NCI-H187 (cell line): ENCODE data around the gene CRLF2.
"Not testable (repeated sequence)": the region's sequence is repeated elsewhere in the genome, so short reads cannot be mapped to it uniquely, and the experiment has no call there.

ENCODE experiments used
- DNase-seq, 2 experiments: peaks; one replicate each; lab custom pipeline; 2025; lab: John Stamatoyannopoulos, UW

CRLF2 gene

DNA sequence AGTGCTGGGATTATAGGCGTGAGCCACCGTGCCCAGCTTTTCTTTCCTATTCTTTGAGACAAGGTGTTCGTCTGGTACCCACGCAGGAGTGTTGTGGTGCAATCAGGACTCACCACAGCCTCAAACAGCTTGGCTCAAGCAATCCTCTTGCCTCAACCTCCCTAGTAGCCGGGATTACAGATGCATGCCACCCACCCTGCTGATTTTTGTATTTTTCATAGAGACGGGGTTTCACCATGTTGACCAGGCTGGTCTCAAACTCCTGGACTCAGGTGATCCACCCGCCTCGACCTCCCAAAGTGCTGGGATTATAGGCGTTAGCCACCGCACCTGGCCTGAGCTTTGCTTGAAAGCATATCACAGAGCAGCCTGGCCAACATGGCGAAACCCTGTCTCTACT is 1.5 kb upstream of the CRLF2 start:
- DNase-seq = no peak

DNA sequence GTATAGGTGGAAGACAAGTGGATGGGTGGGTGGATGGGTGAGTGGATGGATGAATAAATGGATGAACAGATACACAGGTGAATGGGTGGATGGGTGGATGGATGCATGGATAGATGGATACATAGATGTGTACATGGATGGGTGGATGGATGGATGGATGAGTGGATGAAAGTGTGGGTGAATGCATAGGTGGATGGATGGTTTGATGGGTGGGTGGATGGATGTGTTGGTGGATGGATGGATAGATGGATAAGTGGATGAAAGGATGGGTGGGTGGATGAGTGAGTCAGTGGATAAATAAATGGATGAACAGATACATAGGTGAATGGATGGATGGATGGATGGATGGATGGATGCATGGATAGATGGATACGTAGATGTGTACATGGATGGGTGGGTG is 1.6 kb downstream of the CRLF2 start:
- DNase-seq = no peak

DNA sequence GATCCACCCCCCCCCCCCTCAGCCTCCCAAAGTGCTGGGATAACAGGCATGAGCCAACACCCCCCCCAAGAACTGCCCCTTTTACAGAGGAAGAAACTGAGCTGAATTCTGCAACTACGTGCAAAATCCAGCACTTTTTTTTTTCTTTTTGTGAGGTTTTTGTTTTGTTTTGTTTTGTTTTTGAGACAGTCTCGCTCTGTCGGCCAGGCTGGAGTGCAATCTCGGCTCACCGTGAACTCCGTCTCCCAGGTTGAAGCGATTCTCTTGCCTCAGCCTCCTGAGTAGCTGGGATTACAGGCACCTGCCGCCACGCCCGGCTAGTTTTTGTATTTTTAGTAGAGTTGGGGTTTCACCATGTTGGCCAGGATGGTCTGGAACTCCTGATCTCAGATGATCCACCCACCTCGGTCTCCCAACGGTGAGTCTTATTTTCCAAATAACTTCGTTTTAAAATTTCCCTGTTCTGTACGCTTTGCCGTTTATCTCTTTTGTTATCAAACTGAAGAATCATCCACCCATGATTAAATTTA is 4.9 kb downstream of the CRLF2 start:
- no peak for DNase-seq

DNA sequence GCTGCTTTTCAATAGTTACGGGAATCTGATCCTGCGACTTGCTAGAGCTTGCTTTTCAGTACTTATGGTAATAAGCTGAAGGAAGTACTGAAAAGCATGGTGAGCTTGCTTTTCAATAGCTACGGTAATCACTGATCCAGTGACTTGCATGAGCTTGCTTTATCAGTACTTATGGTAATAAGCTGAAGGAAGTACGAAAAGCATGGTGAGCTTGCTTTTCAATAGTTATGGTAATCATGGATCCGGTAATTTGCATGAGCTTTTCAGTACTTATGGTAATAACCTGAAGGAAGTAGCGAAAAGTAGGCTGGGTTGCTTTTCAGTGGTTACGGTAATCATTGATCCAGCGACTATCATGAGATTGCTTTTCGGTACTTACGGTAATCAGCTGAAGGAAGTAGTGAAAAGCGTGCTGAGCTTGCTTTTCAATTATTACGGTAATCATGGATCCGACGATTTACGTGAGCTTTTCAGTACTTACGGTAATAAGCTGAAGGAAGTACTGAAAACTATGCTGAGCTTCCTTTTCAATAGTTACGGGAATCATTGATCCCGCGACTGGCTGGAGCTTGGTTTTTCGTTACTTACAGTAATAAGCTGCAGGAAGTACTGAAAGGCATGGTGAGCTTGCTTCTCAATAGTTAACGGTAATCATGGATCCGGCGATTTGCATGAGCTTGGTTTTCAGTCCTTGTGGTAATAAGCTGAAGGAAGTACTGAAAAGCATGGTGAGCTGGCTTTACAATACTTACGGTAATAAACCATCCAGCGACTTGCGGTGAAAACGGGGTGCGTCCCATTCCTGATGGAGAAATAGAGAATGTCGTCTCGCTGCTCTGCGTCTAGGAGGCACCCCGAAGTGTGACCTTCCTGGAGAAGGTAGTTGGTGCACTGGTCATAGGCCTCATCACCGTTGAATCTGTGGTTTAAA is 6.5 kb downstream of the CRLF2 start:
- no peak for DNase-seq

DNA sequence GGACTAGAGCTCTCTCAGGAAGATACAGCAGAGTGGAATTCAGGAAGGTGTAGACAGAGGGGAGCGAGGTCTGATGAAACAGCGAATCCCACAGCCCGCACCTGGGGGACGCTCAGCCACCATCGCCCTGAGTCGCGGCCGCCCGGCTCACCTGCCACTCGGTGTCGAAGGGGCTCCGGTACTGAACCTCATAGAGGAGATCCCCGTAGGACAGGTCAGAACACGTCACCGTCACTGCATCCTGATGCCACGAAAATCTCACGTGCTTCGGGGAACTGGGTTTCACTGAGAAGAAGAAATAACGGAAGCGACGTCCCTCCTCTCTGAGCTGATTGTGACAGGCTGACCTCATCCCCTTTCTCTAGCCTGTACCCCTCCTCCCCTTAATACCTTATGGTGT is 10.2 kb downstream of the CRLF2 start:
- DNase-seq = no peak

DNA sequence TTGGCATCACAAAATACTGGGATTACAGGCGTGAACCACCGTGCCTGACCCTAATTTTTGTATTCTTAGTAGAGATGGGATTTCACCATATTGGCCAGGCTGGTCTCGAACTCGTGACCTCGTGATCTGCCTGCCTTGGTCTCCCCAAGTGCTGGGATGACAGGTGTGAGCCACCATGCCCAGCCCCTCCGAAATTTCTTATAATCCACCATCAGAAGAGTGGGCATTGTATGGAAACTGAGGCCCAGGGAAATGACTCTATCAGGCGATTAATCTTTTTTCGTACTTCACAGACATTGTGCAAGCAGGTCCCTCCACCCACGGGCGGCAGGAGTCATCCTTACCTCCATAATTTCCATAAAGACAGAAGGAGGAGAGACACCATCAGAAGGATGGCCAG is 16.0 kb downstream of the CRLF2 start:
- DNase-seq = no peak

DNA sequence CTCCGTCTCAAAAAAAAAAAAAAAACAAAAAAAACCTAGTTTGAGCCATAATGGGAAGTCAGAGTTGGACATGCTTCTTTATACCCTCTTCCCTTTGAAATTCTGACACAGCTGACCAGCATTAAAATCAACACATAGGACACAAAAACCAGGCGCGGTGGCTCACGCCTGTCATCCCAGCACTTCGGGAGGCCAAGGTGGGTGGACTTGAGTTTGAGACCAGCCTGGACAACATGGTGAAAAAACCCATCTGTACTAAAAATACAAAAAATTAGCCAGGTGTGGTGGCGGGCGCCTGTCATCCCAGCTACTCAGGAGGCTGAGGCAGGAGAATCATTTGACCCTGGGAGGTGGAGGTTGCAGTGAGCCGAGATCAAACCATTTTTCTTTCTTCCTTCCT is 20.3 kb downstream of the CRLF2 start:
- DNase-seq = not testable (repeated sequence)

DNA sequence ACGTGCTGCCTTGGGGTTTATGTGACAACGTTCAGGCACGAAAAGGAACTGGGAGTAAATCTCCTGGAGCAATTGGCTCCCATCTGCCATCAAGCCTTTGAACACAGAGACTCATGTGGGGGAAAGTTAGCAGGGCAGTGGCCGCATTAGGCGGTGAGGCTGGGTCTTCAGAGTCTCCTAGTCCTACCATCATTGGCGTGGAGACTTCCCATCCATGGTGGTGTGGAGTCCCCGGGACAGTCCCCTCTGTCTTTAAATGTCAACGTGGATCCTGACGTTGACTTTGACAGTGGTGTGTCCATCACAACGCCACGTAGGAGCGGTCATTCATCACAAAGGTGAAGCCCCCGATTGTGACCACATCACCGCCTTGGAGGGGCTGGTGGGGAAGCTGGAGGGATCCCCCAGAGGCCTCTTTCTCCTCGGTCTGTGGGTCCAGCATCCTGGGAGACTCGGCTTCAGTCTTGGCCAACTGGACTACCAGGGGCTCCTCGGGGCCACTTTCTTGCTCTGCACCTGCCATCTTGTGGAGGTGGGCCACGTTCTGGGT is 21.8 kb downstream of the CRLF2 start:
- DNase-seq = no peak

DNA sequence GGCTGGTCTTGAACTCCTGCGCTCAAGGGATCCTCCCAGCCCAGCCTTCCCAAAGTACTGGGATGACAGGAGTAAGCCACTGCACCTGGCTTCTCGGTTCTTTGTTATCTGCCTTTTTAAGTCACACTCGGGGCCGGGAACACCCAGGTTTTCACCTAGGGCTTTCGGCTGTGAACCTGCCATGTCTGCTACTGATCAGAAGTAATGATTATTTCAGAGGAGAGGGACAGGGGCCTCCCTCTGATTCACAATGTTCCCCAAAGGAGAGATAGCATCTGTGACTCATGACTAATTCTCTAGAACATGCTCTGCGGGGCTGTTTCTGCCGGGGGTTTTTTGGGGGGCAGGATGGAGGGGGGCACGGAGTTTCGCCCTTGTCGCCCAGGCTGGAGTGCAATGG is 26.9 kb downstream of the CRLF2 start:
- DNase-seq = no peak

DNA sequence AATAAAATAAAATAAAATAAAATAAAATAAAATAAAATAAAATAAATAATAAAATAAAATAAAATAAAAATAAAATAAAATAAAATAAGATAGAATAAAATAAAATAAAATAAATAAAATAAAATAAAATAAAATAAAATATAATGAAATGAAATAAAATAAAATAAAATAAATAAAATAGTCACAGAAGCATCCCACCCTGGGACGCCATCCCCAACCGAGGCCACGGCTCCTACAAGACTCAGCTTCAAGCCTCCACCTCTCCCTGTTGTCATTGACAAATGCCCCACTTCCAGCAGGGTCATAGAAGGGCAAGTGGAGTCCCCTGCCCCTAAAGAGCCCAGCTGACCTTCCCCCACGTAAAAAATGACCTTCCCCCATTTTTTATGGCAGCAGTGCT is 30.2 kb downstream of the CRLF2 start:
- DNase-seq = no peak

DNA sequence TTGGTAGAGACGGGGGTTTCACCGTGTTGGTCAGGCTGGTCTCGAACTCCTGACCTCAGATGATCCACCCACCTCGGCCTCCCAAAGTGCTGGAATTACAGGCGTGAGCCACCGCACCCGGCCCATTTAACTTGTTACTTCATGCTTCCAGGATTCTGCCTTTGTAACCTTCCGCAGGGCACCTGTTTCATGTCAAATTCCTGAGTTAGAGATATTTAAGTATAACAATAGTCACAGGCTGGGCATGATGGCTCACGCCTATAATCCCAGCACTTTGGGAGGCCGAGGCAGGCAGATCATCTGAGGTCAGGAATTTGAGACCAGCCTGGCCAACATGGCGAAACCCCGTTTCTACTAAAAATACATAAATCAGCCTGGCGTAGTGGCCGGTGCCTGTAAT is 30.8 kb downstream of the CRLF2 start:
- DNase-seq = not testable (repeated sequence)

DNA sequence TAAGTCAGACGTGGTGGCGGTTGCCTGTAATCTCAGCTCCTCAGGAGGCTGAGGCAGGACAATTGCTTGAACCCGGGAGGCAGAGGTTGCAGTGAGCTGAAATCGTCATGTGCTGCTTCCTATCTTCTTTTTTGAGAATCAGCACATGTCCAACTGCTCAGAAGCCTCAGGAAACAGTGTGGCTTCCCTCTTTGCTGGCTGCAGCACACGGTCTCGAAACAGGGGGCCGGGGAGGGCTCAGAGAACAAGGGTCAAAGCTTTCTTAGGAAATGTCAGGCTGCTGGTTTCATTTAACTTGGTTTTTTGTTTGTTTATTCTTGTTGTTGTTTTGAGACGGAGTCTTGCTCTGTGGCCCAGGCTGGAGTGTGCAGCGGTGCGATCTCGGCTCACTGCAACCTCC is 31.3 kb downstream of the CRLF2 start:
- DNase-seq = no peak

DNA sequence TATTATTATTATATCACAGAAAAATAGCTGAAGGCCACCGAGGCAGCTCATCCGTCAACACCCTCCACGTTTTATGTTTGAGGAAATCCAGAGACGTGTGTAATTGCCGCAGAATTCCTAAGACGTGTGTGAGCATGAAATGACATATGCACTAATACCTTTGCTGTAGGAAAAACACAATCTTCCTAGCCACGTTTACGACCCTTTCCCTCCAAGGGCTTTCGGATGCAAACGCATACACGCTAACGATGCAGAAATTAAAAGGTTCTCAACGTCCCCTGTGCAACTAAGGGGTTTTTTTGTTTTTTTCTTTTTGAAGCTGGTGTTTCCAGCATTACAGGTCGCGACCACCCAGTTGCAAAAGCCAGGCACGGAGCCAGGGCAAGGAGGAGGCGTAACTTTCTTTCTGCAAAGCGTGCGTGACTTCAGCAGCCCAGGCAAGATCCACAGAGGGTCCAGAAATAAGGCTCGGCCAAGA is 33.8 kb downstream of the CRLF2 start:
- no peak for DNase-seq

DNA sequence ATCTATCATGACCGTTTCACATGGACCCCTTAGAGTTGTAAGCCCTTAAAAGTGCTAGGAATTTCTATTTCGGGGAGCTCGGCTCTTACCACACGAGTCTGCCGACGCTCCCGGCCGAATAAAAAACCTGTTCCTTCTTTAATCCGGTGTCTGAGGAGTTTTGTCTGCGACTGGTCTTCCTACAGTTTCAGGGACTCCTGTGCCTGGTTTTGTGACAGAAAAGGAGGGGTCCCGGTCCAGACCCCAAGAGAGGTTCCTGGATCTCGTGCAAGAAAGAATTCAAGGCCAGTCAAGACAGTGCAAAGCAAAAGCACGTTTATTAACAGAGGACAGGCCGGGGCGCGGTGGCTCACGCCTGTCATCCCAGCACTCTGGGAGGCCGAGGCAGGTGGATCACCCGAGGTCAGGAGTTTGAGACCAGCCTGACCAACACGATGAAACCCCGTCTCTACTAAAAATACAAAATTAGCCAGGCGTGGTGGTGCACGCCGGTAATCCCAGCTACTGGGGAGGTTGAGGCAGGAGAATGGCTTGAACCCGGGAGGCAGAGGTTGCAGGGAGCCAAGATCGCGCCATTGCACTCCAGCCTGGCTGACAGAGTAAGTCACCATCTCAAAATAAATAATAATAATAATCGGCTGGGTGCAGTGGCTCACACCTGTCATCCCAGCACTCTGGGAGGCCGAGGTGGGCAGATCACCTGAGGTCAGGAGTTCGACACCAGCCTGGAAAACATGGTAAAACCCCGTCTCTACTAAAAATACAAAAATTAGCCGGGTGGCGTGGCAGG is 35.7 kb downstream of the CRLF2 start:
- not testable (repeated sequence) for DNase-seq

DNA sequence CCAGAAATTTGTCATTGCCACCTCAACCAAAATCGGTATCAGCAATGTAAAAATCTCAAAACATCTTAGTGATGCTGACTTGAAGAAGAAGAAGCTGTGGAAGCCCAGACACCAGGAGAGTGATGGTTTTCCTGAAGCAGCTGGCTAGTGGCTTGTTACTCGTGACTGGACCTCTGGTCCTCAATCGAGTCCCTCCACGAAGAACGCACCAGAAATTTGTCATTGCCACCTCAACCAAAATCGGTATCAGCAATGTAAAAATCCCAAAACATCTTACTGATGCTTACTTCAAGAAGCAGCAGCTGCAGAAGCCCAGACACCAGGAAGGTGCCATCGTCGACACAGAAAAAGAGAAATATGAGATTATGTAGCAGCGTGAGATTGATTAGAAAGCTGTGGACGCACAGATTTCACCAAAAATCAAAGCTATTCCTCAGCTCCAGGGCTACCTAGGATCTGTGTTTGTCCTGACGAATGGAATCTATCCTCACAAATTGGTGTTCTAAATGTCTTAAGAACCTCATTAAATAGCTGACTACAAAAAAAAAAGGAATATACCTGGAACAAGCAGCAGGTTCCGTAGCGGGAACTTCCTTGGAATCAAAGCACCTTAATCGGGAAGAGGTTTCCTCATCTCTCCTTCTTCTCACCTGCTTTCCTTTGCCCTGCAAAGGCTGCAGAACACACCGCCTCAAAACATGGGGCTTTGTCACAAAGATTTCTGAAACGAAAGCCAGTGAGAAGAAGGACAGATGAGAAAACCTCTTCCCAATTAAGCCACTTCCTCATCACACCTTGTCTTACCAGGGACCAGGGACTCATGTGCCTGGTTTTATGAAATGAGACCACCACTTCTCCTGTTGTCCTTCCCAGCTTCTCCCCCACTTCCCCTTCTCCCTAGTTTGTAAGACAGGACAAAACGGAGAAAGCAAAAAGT is 37.6 kb downstream of the CRLF2 start:
- DNase-seq = not testable (repeated sequence)

DNA sequence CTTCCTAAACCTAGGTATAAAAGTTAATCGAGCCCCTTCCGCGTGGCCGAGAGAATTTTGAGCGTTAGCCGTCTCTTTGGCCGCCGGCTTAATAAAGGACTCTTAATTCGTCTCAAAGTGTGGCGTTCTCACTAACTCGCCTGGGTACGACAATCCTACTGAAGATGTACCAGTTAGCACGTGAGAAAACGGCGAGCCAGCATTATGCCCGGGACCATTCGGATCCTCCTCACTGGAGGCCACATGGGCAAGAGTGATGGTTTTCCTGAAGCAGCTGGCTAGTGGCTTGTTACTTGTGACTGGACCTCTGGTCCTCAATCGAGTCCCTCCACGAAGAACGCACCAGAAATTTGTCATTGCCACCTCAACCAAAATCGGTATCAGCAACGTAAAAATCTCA is 39.0 kb downstream of the CRLF2 start:
- not testable (repeated sequence) for DNase-seq

DNA sequence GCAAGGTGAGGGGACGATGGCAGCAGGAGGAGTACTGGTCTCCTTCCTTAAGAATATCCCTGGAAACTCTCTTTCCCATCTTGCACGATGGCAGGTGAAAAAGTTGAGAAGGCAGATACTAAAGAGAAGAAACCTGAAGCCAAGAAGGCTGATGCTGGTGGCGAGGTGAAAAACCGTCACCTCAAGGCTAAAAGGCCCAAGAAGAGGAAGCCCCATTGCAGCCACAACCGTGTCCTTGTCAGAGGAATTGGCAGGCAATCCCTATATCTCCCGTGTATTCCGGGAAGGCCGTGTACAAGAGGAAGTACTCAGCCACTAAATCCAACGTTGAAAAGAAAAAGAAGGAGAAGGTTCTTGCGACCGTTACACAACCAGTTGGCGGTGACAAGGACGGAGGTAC is 40.0 kb downstream of the CRLF2 start:
- DNase-seq = no peak

DNA sequence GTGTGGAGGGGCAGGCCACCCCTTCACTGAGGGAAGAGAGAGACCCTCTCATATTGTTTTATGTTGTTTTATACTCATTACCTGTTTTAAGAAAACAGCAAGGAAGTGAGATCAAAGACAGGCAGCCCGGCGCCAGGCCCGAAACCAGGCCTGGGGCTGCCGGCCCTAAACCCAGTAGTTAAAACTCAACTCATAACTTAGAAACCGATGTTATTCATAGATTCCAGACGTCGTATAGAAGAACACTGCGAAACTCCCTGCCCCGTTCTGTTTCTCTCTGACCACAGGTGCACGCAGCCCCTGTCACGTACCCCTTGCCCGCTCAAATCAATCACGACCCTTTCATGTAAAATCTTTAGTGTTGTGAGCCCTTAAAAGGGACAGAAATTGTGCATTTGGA is 40.5 kb downstream of the CRLF2 start:
- DNase-seq = not testable (repeated sequence)

DNA sequence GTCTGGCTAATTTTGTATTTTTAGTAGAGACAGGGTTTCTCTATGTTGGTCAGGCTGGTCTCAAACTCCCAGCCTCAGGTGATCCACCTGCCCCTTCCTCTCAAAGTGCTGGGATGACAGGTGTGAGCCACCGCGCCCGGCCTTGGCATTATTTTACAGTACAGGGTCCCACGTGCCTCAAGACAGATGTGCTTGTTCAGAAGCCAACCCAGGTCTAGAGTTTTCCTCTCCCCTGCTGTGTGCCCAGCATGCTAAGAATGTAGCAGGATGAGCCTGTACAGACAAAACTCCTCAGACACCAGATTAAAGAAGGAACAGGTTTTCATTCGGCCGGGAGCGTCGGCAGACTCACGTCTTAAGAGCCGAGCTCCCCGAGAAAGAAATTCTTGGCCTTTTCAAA is 42.2 kb downstream of the CRLF2 start:
- no peak for DNase-seq

DNA sequence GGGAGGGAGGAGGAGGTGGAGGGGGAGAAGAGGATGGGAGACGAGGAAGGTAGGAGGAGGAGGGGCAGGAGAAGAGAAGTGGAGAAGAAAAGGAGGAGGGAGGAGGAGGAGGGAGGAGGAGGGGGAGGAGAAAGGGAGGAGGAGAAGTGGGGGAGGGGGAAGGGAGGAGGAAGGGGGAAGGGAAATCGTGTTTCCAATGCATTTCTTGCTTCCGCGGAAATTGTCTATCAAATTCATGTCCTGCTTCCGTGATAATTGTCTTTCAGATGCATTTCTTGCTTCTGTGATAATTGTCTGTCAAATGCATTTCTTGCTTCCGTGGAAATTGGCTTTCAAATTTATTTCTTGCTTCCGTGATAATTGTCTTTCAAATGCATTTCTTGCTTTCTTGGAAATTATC is 43.3 kb downstream of the CRLF2 start:
- DNase-seq = no peak

DNA sequence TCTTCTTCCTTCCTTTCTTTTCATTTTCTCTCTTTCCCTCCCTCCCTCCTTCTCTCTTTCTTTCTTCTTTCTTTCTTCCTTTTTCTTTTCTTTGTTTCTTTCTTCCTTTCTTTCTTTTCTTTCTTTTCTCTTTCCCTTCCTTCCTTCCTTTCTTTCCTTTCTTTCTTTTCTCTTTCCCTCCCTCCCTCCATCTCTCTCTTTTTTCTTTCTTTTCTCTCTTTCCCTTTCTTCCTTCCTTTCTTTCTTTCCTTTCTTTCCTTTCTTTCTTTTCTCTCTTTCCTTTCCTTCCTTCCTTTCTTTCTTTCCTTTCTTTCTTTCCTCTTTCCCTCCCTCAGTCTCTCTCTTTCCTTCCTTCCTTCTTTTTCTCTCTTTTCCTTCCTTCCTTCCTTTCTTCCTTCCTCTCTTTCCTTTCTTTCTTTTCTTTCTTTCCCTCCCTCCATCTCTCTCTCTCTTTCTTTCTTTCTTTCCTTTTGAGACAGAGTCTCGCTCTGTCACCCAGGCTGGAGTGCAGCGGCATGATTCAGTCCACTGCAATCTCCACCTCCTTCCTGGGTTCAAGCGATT is 44.4 kb downstream of the CRLF2 start:
- no peak for DNase-seq
